PC-9 (cell line): ENCODE results near the gene CPVL. TPM values are rescaled to one million over a fixed set of nuclear protein-coding genes. Genes with fewer than 3 reads are reported as not detected.

Experiments
- BruUV-seq: library from RNA; stranded (reverse); fragments of 400-500 nt; replicated peaks from 2 replicates; lab custom pipeline; 2021; lab: Mats Ljungman, UMichigan
- CTCF ChIA-PET: fragments of 300-600 bp; sonication (Branson Sonifier 250); formaldehyde crosslinking; loops from one replicate; lab custom pipeline; 2022; ENCODE audit warnings: antibody characterized with exemption; lab: Charles Lee
- POLR2A ChIA-PET: fragments of 300-600 bp; sonication (Branson Sonifier 250); formaldehyde crosslinking; loops from one replicate; lab custom pipeline; 2022; ENCODE audit warnings: antibody characterized with exemption; ENCODE audit not compliant: unreplicated experiment; lab: Charles Lee
- DNase-seq, 2 experiments: peaks; one replicate each; pipeline versions ENCODE4 v3.0.0 to v3.0.0-alpha.2; 2015 to 2022; ENCODE audit warnings: mixed read lengths in 1 of 2
- H2AFZ ChIP-seq: fragments of 200-600 bp; sonication (generic); 2 replicates; pipeline ENCODE4 v1.8.1; 2017; ENCODE audit warnings: antibody characterized with exemption
- H3F3A ChIP-seq: fragments of 200-600 bp; sonication (generic); 2 replicates; pipeline ENCODE4 v1.8.1; 2017; ENCODE audit warnings: antibody characterized with exemption, mild to moderate bottlenecking, low read depth; ENCODE audit not compliant: insufficient read depth
- H3K27ac ChIP-seq: fragments of 200-600 bp; sonication (generic); 2 replicates; pipeline ENCODE4 v1.6.1; 2016; ENCODE audit warnings: mixed run types
- H3K27me3 ChIP-seq: fragments of 200-600 bp; sonication (generic); 2 replicates; pipeline ENCODE4 v1.6.1; 2016; ENCODE audit warnings: low read depth, mixed run types; ENCODE audit not compliant: insufficient read depth
- H3K36me3 ChIP-seq: fragments of 200-600 bp; sonication (generic); 2 replicates; pipeline ENCODE4 v1.6.1; 2016; ENCODE audit warnings: low read depth, mixed run types
- H3K4me1 ChIP-seq: fragments of 200-600 bp; sonication (generic); replicated peaks from 2 replicates; pipeline ENCODE4 v1.6.1; 2016; ENCODE audit warnings: mixed run types; ENCODE audit not compliant: insufficient read depth
- H3K4me2 ChIP-seq: fragments of 200-600 bp; sonication (generic); 2 replicates; pipeline ENCODE4 v1.6.1; 2017; ENCODE audit warnings: mixed run types
- H3K4me3 ChIP-seq: fragments of 200-600 bp; sonication (generic); 2 replicates; pipeline ENCODE4 v1.6.1; 2016; ENCODE audit warnings: mixed run types
- H3K79me2 ChIP-seq: fragments of 200-600 bp; sonication (generic); 2 replicates; pipeline ENCODE4 v1.6.1; 2017; ENCODE audit warnings: low read depth, mixed run types
- H3K9me2 ChIP-seq: fragments of 200-600 bp; sonication (generic); 2 replicates; pipeline ENCODE4 v1.8.1; 2017; ENCODE audit warnings: mild to moderate bottlenecking; ENCODE audit not compliant: insufficient read depth
- H3K9me3 ChIP-seq: fragments of 200-600 bp; sonication (generic); 2 replicates; pipeline ENCODE4 v1.8.1; 2016; ENCODE audit warnings: low read depth; ENCODE audit not compliant: insufficient read depth
- H4K20me1 ChIP-seq: fragments of 200-600 bp; sonication (generic); 2 replicates; pipeline ENCODE4 v1.8.1; 2017; ENCODE audit not compliant: insufficient read depth
- CTCF ChIP-seq: fragments of 200-600 bp; sonication (generic); conservative IDR thresholded peaks from 2 replicates; pipeline ENCODE4 v1.6.1; 2017; ENCODE audit warnings: mixed run types, antibody characterized with exemption, mild to moderate bottlenecking, moderate library complexity
- EZH2 ChIP-seq: fragments of 200-600 bp; sonication (generic); IDR thresholded peaks from 2 replicates; pipeline ENCODE4 v1.8.0; 2017; ENCODE audit warnings: antibody characterized with exemption, low read depth
- intact Hi-C: fragments of 100-400 bp; cut with micrococcal nuclease; formaldehyde crosslinking; loops from one replicate; pipeline ENCODE4 v1.10.0; 2022; ENCODE audit not compliant: unreplicated experiment
- total RNA-seq: library from RNA; stranded (reverse); gene quantifications from 2 replicates; pipeline ENCODE4 v1.2.3, GENCODE V29; 2021

Gene CPVL
- total RNA-seq, 1 experiment from 2014 or later, result not detected

- intact Hi-C loops, result no loop called here
- POLR2A ChIA-PET, result no interaction called here
Observed at GRCh38 chr7:29147821-29148220, 1.5 kb upstream of the CPVL start.

GRCh38 chr7:29146888-29147609 lies 712 bp upstream of the CPVL start:
- no peak for TF ChIP-seq EZH2
- no peak for TF ChIP-seq CTCF
- Histone ChIP-seq H3F3A (peaks cover 4% of the 10 kb centered on the region; the same call in 1 of the 2 replicates), H3K9me2 (no peaks in the 10 kb centered on the region), H3K27ac (no peak overlapping the region), H2AFZ (no peak overlapping the region), H3K4me3 (no peak overlapping the region), H4K20me1 (no peaks in the 10 kb centered on the region), H3K4me2 (peak overlapping the region; percentile 28), H3K27me3 (peaks cover 7% of the 10 kb centered on the region; the same call in 1 of the 2 replicates), H3K4me1 (no peaks in the 10 kb centered on the region; the same call in 1 of the 2 replicates), H3K9me3 (no peaks in the 10 kb centered on the region), H3K79me2 (no peaks in the 10 kb centered on the region), H3K36me3 (no peaks in the 10 kb centered on the region)
- peak in 1 of 2 experiments; percentile 69 for DNase-seq
- no TSS peak for BruUV-seq
- CTCF ChIA-PET, result no interaction called here
- POLR2A ChIA-PET, result no interaction called here
- intact Hi-C loops, result no loop called here

More at GRCh38 chr7:29147821-29148220, 1.5 kb upstream of the CPVL start:
- no peak for DNase-seq
- H3K9me3 ChIP-seq, result no peaks in the 10 kb centered on the region
- no TSS peak for BruUV-seq
- H3F3A ChIP-seq, result peaks cover 4% of the 10 kb centered on the region; the same call in 1 of the 2 replicates
- TF ChIP-seq CTCF, result no peak
- no peak for TF ChIP-seq EZH2
- H3K36me3 ChIP-seq, result no peaks in the 10 kb centered on the region
- no peaks in the 10 kb centered on the region for H3K9me2 ChIP-seq
- H3K79me2 ChIP-seq, result no peaks in the 10 kb centered on the region
- no peak overlapping the region for H3K4me3 ChIP-seq
- H3K4me1 ChIP-seq, result no peaks in the 10 kb centered on the region; the same call in 1 of the 2 replicates
- CTCF ChIA-PET, result no interaction called here
- H2AFZ ChIP-seq, result no peak overlapping the region
- no peaks in the 10 kb centered on the region for H4K20me1 ChIP-seq
- H3K4me2 ChIP-seq, result no peak overlapping the region
- peaks cover 7% of the 10 kb centered on the region; the same call in 1 of the 2 replicates for H3K27me3 ChIP-seq
- H3K27ac ChIP-seq, result no peak overlapping the region

GRCh38 chr7:29145553-29146056 lies 732 bp downstream of the CPVL start:
- H3K9me3 ChIP-seq, result no peaks in the 10 kb centered on the region
- no peaks in the 10 kb centered on the region for H4K20me1 ChIP-seq
- no peaks in the 10 kb centered on the region for H3K79me2 ChIP-seq
- no peak overlapping the region for H2AFZ ChIP-seq
- H3F3A ChIP-seq, result peaks cover 4% of the 10 kb centered on the region; the same call in 1 of the 2 replicates
- CTCF ChIA-PET, result no interaction called here
- H3K9me2 ChIP-seq, result no peaks in the 10 kb centered on the region
- POLR2A ChIA-PET, result no interaction called here
- H3K27ac ChIP-seq, result no peak overlapping the region
- no peak for TF ChIP-seq EZH2
- TF ChIP-seq CTCF, result no peak
- no TSS peak for BruUV-seq
- intact Hi-C loops, result no loop called here
- no peaks in the 10 kb centered on the region for H3K36me3 ChIP-seq
- peaks cover 8% of the 10 kb centered on the region for H3K4me1 ChIP-seq
- peaks cover 7% of the 10 kb centered on the region; the same call in 1 of the 2 replicates for H3K27me3 ChIP-seq
- no peak for DNase-seq
- H3K4me3 ChIP-seq, result no peak overlapping the region
- H3K4me2 ChIP-seq, result no peak overlapping the region
